Endothelial cell of umbilical vein (primary cell): ENCODE measurements around the gene POLR2B. TPM values are rescaled to one million over a fixed set of nuclear protein-coding genes. Genes with fewer than 3 reads are reported as not detected.

Experiments used
- BruUV-seq: library from RNA; stranded (reverse); fragments of 400-500 nt; replicated peaks from 2 replicates; lab custom pipeline; 2021; lab: Mats Ljungman, UMichigan
- CTCF ChIA-PET: fragments of 300-600, 350-600 bp; sonication (Branson Sonifier 250); formaldehyde crosslinking; loops from one replicate; lab custom pipeline; 2021; ENCODE audit warnings: antibody characterized with exemption, inconsistent platforms; lab: Charles Lee
- POLR2A ChIA-PET: fragments of 300-600, 350-600 bp; sonication (Branson Sonifier 250); formaldehyde crosslinking; loops from one replicate; lab custom pipeline; 2021; ENCODE audit warnings: antibody characterized with exemption, inconsistent platforms; lab: Charles Lee
- DNase-seq: peaks from one replicate; pipeline ENCODE4 v3.0.0-alpha.2; 2011; ENCODE audit warnings: low read depth, low spot score
- FAIRE-seq: peaks from 2 replicates; lab custom pipeline; 2011; peaks lifted over from hg19 to GRCh38; lab: Jason Lieb, UNC
- H2AFZ ChIP-seq: 2 replicates; pipeline ENCODE4 v1.6.0; 2012; ENCODE audit warnings: low read depth, low read length, control low read depth, inconsistent platforms
- H3K27ac ChIP-seq: 2 replicates; pipeline ENCODE4 v1.5.1; 2011; ENCODE audit warnings: low read depth, mild to moderate bottlenecking, control low read depth, low read length, moderate library complexity; ENCODE audit not compliant: insufficient read depth
- H3K27me3 ChIP-seq, 2 experiments: 2 replicates each; pipeline versions ENCODE4 v1.6.0 to v1.6.1; 2011; ENCODE audit warnings: low read length in 2 of 2, mixed read lengths in 1 of 2; ENCODE audit not compliant: control insufficient read depth in 2 of 2, insufficient read depth in 2 of 2
- H3K36me3 ChIP-seq, 2 experiments: 2 replicates in 1 of 2; 3 replicates in 1 of 2; pipeline ENCODE4 v1.5.1; 2011; ENCODE audit warnings: low read length in 2 of 2, mild to moderate bottlenecking in 1 of 2, moderate library complexity in 1 of 2; ENCODE audit not compliant: control insufficient read depth in 2 of 2, insufficient read depth in 2 of 2; ENCODE audit errors: extremely low read depth in 1 of 2
- H3K4me1 ChIP-seq: 3 replicates; pipeline ENCODE4 v1.5.1; 2011; ENCODE audit warnings: mild to moderate bottlenecking, low read length; ENCODE audit not compliant: control insufficient read depth, insufficient read depth; ENCODE audit errors: extremely low read depth
- H3K4me2 ChIP-seq: 2 replicates; pipeline ENCODE4 v1.6.1; 2011; ENCODE audit warnings: low read length, control low read depth, mixed read lengths; ENCODE audit not compliant: insufficient read depth
- H3K4me3 ChIP-seq, 3 experiments: fragments of 200-600 bp in 1 of 3; sonication (generic), shearing (Covaris generic) in 1 of 3; replicated peaks in 1 of 3; 2 replicates each; pipeline ENCODE4 v1.5.1; 2011 to 2016; ENCODE audit warnings: control low read depth in 3 of 3, low read length in 3 of 3, mild to moderate bottlenecking in 2 of 3, inconsistent platforms in 1 of 3, low read depth in 1 of 3, moderate library complexity in 1 of 3; ENCODE audit not compliant: insufficient read depth in 1 of 3
- H3K79me2 ChIP-seq: 2 replicates; pipeline ENCODE4 v1.6.0; 2012; ENCODE audit warnings: low read length, inconsistent platforms; ENCODE audit not compliant: control insufficient read depth, insufficient read depth
- H3K9ac ChIP-seq: replicated peaks from 2 replicates; pipeline ENCODE3; 2011; ENCODE audit warnings: low read length, control low read depth; ENCODE audit not compliant: insufficient read depth; ENCODE audit errors: extremely low read depth
- H3K9me1 ChIP-seq: replicated peaks from 3 replicates; pipeline ENCODE4 v1.6.0; 2011; ENCODE audit warnings: mild to moderate bottlenecking, low read length; ENCODE audit not compliant: control insufficient read depth, insufficient read depth; ENCODE audit errors: extremely low read depth
- H3K9me3 ChIP-seq: replicated peaks from 2 replicates; pipeline ENCODE4 v1.5.1; 2012; ENCODE audit warnings: low read length, inconsistent platforms; ENCODE audit not compliant: control insufficient read depth, insufficient read depth
- H4K20me1 ChIP-seq: replicated peaks from 2 replicates; pipeline ENCODE3; 2011; ENCODE audit warnings: mild to moderate bottlenecking, low read length; ENCODE audit not compliant: control insufficient read depth, insufficient read depth; ENCODE audit errors: extremely low read depth
- EZH2 ChIP-seq: IDR thresholded peaks from 2 replicates; pipeline ENCODE4 v1.6.1; 2012; ENCODE audit warnings: borderline replicate concordance, low read depth, mild to moderate bottlenecking, moderate library complexity, low read length, inconsistent platforms; ENCODE audit not compliant: severe bottlenecking
- FOS ChIP-seq: IDR thresholded peaks from 2 replicates; pipeline ENCODE4 v1.6.1; 2011; ENCODE audit warnings: mild to moderate bottlenecking, low read length, moderate library complexity, borderline replicate concordance; ENCODE audit not compliant: insufficient read depth
- GATA2 ChIP-seq: IDR thresholded peaks from 2 replicates; pipeline ENCODE4 v1.7.0; 2011; ENCODE audit warnings: low read depth, mild to moderate bottlenecking, moderate library complexity, mixed read lengths, low read length; ENCODE audit not compliant: insufficient read length, insufficient read depth
- JUN ChIP-seq: IDR thresholded peaks from 2 replicates; pipeline ENCODE4 v1.6.1; 2011; ENCODE audit warnings: borderline replicate concordance, low read depth; ENCODE audit not compliant: insufficient read length, insufficient read depth
- MYC ChIP-seq: IDR thresholded peaks from one replicate; pipeline ENCODE4 v1.6.1; 2011; ENCODE audit warnings: mild to moderate bottlenecking, low read depth, low read length
- POLR2A ChIP-seq: IDR thresholded peaks from 2 replicates; pipeline ENCODE4 v1.6.1; 2012; ENCODE audit warnings: low read depth, mild to moderate bottlenecking, control low read depth, low read length
- POLR2AphosphoS5 ChIP-seq: IDR thresholded peaks from 2 replicates; pipeline ENCODE4 v1.6.1; 2012; ENCODE audit warnings: low read depth, mild to moderate bottlenecking, control low read depth, low read length, moderate library complexity; ENCODE audit not compliant: insufficient read depth
- dilution Hi-C: fragments of 300-500 bp; cut with MboI; formaldehyde crosslinking; loops from one replicate; pipeline ENCODE4 v1.15.0; 2019; ENCODE audit warnings: low sequenced_read_pairs; ENCODE audit not compliant: extremely low pct_ligation_motif_present
- intact Hi-C: fragments of 100-400 bp; cut with micrococcal nuclease; formaldehyde crosslinking; loops from one replicate; pipeline ENCODE4 v1.10.0; 2022
- polyA plus RNA-seq, 4 experiments: library from polyadenylated mRNA; depleted of rRNA in 3 of 4; stranded (reverse) in 3 of 4; unstranded in 1 of 4; fragments of >200 nt; gene quantifications; 2 replicates each; pipeline versions ENCODE4 v1.2.1 to v1.2.3, GENCODE V29; 2011 to 2012; ENCODE audit warnings: missing spikeins in 1 of 4
- total RNA-seq: library from RNA; stranded (reverse); gene quantifications from 2 replicates; pipeline ENCODE4 v1.2.3, GENCODE V29; 2021
- TF ChIP-seq, protein P1 (sequence below): IDR thresholded peaks from 2 replicates; pipeline ENCODE4 v1.6.1; 2011; ENCODE audit not compliant: insufficient read depth, insufficient read length
- TF ChIP-seq, protein P2 (sequence below), 2 donors: IDR thresholded peaks; 1 replicate in 1 of 2; 2 replicates in 1 of 2; pipeline ENCODE4 v1.5.1; 2011; ENCODE audit warnings: low read length in 2 of 2, mild to moderate bottlenecking in 2 of 2, moderate library complexity in 2 of 2, control low read depth in 1 of 2, inconsistent platforms in 1 of 2, low read depth in 1 of 2; ENCODE audit not compliant: insufficient read depth in 1 of 2; ENCODE audit errors: extremely low read depth in 1 of 2

Gene POLR2B
- total and polyA plus RNA-seq, 2 donors (not counting 3 experiments of a cell fraction or from before 2014, with no cell fraction given): 75.5 to 148 TPM

DNA sequence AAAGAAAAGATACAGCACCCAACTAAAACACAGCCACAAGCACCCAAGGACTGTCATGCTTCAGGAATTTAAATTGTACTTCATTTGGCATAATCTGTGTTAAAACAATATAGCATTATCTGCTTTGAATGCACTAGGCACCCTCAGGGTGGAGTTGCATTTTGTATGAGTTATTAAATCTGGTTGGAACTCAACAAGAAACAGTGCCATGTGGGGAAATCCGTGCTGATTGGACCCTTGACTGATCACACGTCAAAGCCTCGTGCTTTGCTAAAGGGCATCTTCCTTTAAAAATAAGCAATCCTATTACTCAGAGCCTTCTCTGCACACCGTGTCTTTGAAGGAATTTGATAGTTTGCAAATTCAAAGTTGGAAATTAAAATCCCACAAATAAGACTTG is 96.0 kb downstream of the POLR2B start:
- H3K4me2 ChIP-seq: no peak overlapping the region
- H3K9me1 ChIP-seq: no peaks in the 10 kb centered on the region
- H3K27me3 ChIP-seq: no peaks in the 10 kb centered on the region
- dilution Hi-C loops (no loop called here), intact Hi-C loops (no loop called here)
- BruUV-seq: no TSS peak
- no peak overlapping the region for H3K4me3 ChIP-seq
- peaks cover 75% of the 10 kb centered on the region for H3K79me2 ChIP-seq
- H3K36me3 ChIP-seq: peaks cover 4 to 5% of the 10 kb centered on the region in 2 experiments
- no peak for TF ChIP-seq GATA2
- no peaks in the 10 kb centered on the region for H4K20me1 ChIP-seq
- H3K9me3 ChIP-seq: no peaks in the 10 kb centered on the region
- H2AFZ ChIP-seq: no peak overlapping the region
- H3K4me1 ChIP-seq: peaks cover 35% of the 10 kb centered on the region
- POLR2A ChIA-PET: no interaction called here
- DNase-seq: no peak
- H3K9ac ChIP-seq: no peak overlapping the region
- no peak for FAIRE-seq
- no peak overlapping the region for H3K27ac ChIP-seq
- CTCF ChIA-PET: interaction anchor here (1.2 to 1.7 kb wide), 2 partner anchors 9 to 44 kb away, joined by 3 to 7 read pairs; no protein-coding TSS in a partner anchor

DNA sequence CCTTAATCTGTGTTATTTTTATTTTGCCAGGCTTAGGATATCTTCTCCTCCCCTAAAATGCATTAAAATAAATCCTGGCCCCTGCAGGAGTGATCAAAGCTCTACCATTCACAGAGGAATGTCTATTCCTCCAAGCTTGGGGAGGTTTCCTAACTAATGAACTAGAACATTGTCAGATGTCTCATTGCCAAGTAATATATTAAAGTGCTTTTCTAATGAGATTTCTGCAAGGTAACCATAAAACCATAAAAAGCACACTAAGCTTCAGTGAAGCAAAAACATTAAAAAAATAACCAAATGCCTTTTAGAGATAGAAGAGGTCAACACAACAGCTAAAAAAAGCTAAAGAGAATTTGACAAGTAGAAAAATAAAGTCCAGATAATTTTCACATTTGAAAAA is 96.7 kb downstream of the POLR2B start:
- Histone ChIP-seq H3K79me2 (peaks cover 76% of the 10 kb centered on the region), H3K4me2 (no peak overlapping the region), H3K27me3 (no peaks in the 10 kb centered on the region), H2AFZ (no peak overlapping the region), H3K9me1 (no peaks in the 10 kb centered on the region), H3K9ac (no peak overlapping the region), H3K4me3 (no peak overlapping the region), H3K36me3 (peaks cover 4 to 5% of the 10 kb centered on the region in 2 experiments), H3K27ac (no peak overlapping the region), H4K20me1 (no peaks in the 10 kb centered on the region), H3K4me1 (peaks cover 41% of the 10 kb centered on the region), H3K9me3 (no peaks in the 10 kb centered on the region)
- BruUV-seq: no TSS peak
- no peak for DNase-seq
- ChIA-PET CTCF (interaction anchor here (1.2 to 1.7 kb wide), 2 partner anchors 10 to 43 kb away, joined by 3 to 7 read pairs; no protein-coding TSS in a partner anchor), POLR2A (no interaction called here)
- no peak for FAIRE-seq
- dilution Hi-C loops (no loop called here), intact Hi-C loops (no loop called here)
- TF ChIP-seq, protein P1, sequence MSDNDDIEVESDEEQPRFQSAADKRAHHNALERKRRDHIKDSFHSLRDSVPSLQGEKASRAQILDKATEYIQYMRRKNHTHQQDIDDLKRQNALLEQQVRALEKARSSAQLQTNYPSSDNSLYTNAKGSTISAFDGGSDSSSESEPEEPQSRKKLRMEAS: no peak
- TF ChIP-seq, protein P2, sequence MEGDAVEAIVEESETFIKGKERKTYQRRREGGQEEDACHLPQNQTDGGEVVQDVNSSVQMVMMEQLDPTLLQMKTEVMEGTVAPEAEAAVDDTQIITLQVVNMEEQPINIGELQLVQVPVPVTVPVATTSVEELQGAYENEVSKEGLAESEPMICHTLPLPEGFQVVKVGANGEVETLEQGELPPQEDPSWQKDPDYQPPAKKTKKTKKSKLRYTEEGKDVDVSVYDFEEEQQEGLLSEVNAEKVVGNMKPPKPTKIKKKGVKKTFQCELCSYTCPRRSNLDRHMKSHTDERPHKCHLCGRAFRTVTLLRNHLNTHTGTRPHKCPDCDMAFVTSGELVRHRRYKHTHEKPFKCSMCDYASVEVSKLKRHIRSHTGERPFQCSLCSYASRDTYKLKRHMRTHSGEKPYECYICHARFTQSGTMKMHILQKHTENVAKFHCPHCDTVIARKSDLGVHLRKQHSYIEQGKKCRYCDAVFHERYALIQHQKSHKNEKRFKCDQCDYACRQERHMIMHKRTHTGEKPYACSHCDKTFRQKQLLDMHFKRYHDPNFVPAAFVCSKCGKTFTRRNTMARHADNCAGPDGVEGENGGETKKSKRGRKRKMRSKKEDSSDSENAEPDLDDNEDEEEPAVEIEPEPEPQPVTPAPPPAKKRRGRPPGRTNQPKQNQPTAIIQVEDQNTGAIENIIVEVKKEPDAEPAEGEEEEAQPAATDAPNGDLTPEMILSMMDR (IDR thresholded peaks at IDR 0.05; ENCODE audit: extremely low read depth in 1 of 2, insufficient read depth in 1 of 2, low read depth in 1 of 2, low read length in 2 of 2): no peak
- TF ChIP-seq POLR2A (no peak), POLR2AphosphoS5 (no peak), GATA2 (no peak), FOS (no peak), EZH2 (no peak), JUN (no peak), MYC (no peak)
